ENCODE data around the gene RYR3.
"Not testable (repeated sequence)": the region's sequence is repeated elsewhere in the genome, so short reads cannot be mapped to it uniquely, and the experiment has no call there.

RYR3 gene

GRCh38 chr15:33524274-33524673 lies 213.5 kb downstream of the RYR3 start:
- DNase-seq, result no peak

GRCh38 chr15:33526532-33526931 lies 215.8 kb downstream of the RYR3 start:
- no peak for DNase-seq

GRCh38 chr15:33533197-33533596 lies 222.4 kb downstream of the RYR3 start:
- DNase-seq, result no peak

- DNase-seq, result no peak
These were observed 223.9 kb downstream of the RYR3 start for GRCh38 chr15:33534642-33535041.

GRCh38 chr15:33535135-33535534 lies 224.4 kb downstream of the RYR3 start:
- DNase-seq, result no peak

GRCh38 chr15:33539825-33540573 lies 229.2 kb downstream of the RYR3 start:
- no peak for DNase-seq

- DNase-seq, result no peak
These were observed 233.2 kb downstream of the RYR3 start for GRCh38 chr15:33543957-33544356.

GRCh38 chr15:33545866-33546265 lies 235.1 kb downstream of the RYR3 start:
- no peak for DNase-seq

GRCh38 chr15:33547876-33548275 lies 237.1 kb downstream of the RYR3 start:
- DNase-seq, result no peak

GRCh38 chr15:33551860-33552259 lies 241.1 kb downstream of the RYR3 start:
- no peak for DNase-seq

GRCh38 chr15:33553157-33553556 lies 242.4 kb downstream of the RYR3 start:
- DNase-seq, result no peak

- DNase-seq, result no peak
These were observed 248.6 kb downstream of the RYR3 start for GRCh38 chr15:33559207-33559890.

- DNase-seq, result no peak
These were observed 250.6 kb downstream of the RYR3 start for GRCh38 chr15:33561407-33561806.

GRCh38 chr15:33561967-33562366 lies 251.2 kb downstream of the RYR3 start:
- no peak for DNase-seq

- no peak for DNase-seq
These were observed 254.3 kb downstream of the RYR3 start for GRCh38 chr15:33565094-33565493.

GRCh38 chr15:33567652-33568051 lies 256.9 kb downstream of the RYR3 start:
- DNase-seq, result no peak

GRCh38 chr15:33569036-33569435 lies 258.3 kb downstream of the RYR3 start:
- no peak for DNase-seq

GRCh38 chr15:33577911-33578310 lies 267.1 kb downstream of the RYR3 start:
- DNase-seq, result not testable (repeated sequence)

GRCh38 chr15:33580526-33580925 lies 269.8 kb downstream of the RYR3 start:
- DNase-seq, result no peak

GRCh38 chr15:33581032-33581431 lies 270.3 kb downstream of the RYR3 start:
- DNase-seq, result no peak

- no peak for DNase-seq
These were observed 274.0 kb downstream of the RYR3 start for GRCh38 chr15:33584797-33585196.

GRCh38 chr15:33586786-33587697 lies 276.3 kb downstream of the RYR3 start:
- DNase-seq, result no peak

- no peak for DNase-seq
These were observed 277.0 kb downstream of the RYR3 start for GRCh38 chr15:33587773-33588172.

- no peak for DNase-seq
These were observed 282.1 kb downstream of the RYR3 start for GRCh38 chr15:33592864-33593263.
